ENCODE results near the gene PLA2G2D.

PLA2G2D gene

DNA sequence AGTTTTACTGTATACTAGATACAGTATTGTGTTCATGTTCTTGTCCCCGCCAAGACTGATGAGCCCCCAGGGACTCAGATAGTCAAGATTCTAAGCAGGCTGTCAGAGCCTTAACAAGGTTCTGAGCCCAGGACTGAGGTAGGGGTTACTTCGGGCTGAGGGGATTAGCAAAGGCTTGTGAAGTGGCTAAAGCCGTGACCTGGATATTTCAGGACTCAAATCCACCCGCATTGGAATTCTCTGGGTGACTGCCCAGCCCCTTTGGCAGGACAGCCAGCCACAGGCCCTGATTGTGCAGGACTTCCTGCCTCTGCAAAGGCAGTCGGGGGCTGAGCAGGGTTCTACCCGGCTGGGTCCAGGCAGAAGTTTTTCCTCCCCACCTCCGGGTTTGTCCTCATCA is 49.5 kb downstream of the PLA2G2D start, which contains the start of gene PLA2G5:
TSS of gene PLA2G5 (plus strand) at position 321 of the 400 bp plus-strand sequence. CDS start 14,637 bp downstream, outside the sequence.
- Histone ChIP-seq H3K9ac (ENCODE audit: low read depth, low read length, poor library complexity, severe bottlenecking) (no peak within 1 kb of the TSS), H3K4me2 (ENCODE audit: low read depth, low read length, poor library complexity, severe bottlenecking) (no peak within 1 kb of the TSS), H3K36me3 (ENCODE audit: insufficient read depth, low read length) (no peaks in the 10 kb centered on the region), H4K20me1 (ENCODE audit: insufficient read depth, low read length, poor library complexity, severe bottlenecking) (no peaks in the 10 kb centered on the region), H3F3A (ENCODE audit: low read depth) (no peaks in the 10 kb centered on the region), H3K4me3 (ENCODE audit: low read length, poor library complexity, severe bottlenecking) (no peak within 1 kb of the TSS), H3K79me2 (ENCODE audit: insufficient read depth, low read length) (no peaks in the 10 kb centered on the region), H3K27me3 (ENCODE audit: insufficient read depth, low read length, poor library complexity, severe bottlenecking) (no peaks in the 10 kb centered on the region), H2AFZ (ENCODE audit: low read length) (no peak within 1 kb of the TSS), H3K9me2 (replicated peaks; ENCODE audit: low read depth, low read length) (no peaks in the 10 kb centered on the region), H3K4me1 (ENCODE audit: insufficient read depth, low read length, poor library complexity, severe bottlenecking) (no peaks in the 10 kb centered on the region), H3K9me3 (ENCODE audit: insufficient read depth, low read depth, low read length) (no peaks in the 10 kb centered on the region)
- TF ChIP-seq CTCF (conservative IDR thresholded peaks at IDR 0.05; ENCODE audit: low read length) (no peak), EZH2phosphoT487 (IDR thresholded peaks at IDR 0.05; ENCODE audit: borderline replicate concordance) (no peak)

GRCh38 chr1:20068722-20069121 is 50.6 kb downstream of the PLA2G2D start:
- Histone ChIP-seq H4K20me1 (ENCODE audit: insufficient read depth, low read length, poor library complexity, severe bottlenecking) (no peaks in the 10 kb centered on the region), H3K4me3 (ENCODE audit: low read length, poor library complexity, severe bottlenecking) (no peak overlapping the region), H2AFZ (ENCODE audit: low read length) (no peak overlapping the region), H3F3A (ENCODE audit: low read depth) (no peaks in the 10 kb centered on the region), H3K36me3 (ENCODE audit: insufficient read depth, low read length) (no peaks in the 10 kb centered on the region), H3K79me2 (ENCODE audit: insufficient read depth, low read length) (no peaks in the 10 kb centered on the region), H3K9me3 (ENCODE audit: insufficient read depth, low read depth, low read length) (no peaks in the 10 kb centered on the region), H3K27me3 (ENCODE audit: insufficient read depth, low read length, poor library complexity, severe bottlenecking) (no peaks in the 10 kb centered on the region), H3K9me2 (replicated peaks; ENCODE audit: low read depth, low read length) (no peaks in the 10 kb centered on the region), H3K9ac (ENCODE audit: low read depth, low read length, poor library complexity, severe bottlenecking) (no peak overlapping the region), H3K4me2 (ENCODE audit: low read depth, low read length, poor library complexity, severe bottlenecking) (no peak overlapping the region), H3K4me1 (ENCODE audit: insufficient read depth, low read length, poor library complexity, severe bottlenecking) (no peaks in the 10 kb centered on the region)
- TF ChIP-seq EZH2phosphoT487 (IDR thresholded peaks at IDR 0.05; ENCODE audit: borderline replicate concordance) (no peak), CTCF (conservative IDR thresholded peaks at IDR 0.05; ENCODE audit: low read length) (no peak)

GRCh38 chr1:20063861-20064292 is 55.5 kb downstream of the PLA2G2D start:
- H3F3A ChIP-seq (ENCODE audit: low read depth), result no peaks in the 10 kb centered on the region
- H3K27me3 ChIP-seq (ENCODE audit: insufficient read depth, low read length, poor library complexity, severe bottlenecking), result no peaks in the 10 kb centered on the region
- H3K36me3 ChIP-seq (ENCODE audit: insufficient read depth, low read length), result no peaks in the 10 kb centered on the region
- peaks cover 7% of the 10 kb centered on the region for H3K4me1 ChIP-seq (ENCODE audit: insufficient read depth, low read length, poor library complexity, severe bottlenecking)
- no peak overlapping the region for H2AFZ ChIP-seq (ENCODE audit: low read length)
- no peak for TF ChIP-seq EZH2phosphoT487 (IDR thresholded peaks at IDR 0.05; ENCODE audit: borderline replicate concordance)
- TF ChIP-seq CTCF (conservative IDR thresholded peaks at IDR 0.05; ENCODE audit: low read length), result no peak
- H4K20me1 ChIP-seq (ENCODE audit: insufficient read depth, low read length, poor library complexity, severe bottlenecking), result no peaks in the 10 kb centered on the region
- H3K9me3 ChIP-seq (ENCODE audit: insufficient read depth, low read depth, low read length), result no peaks in the 10 kb centered on the region
- no peak overlapping the region for H3K4me3 ChIP-seq (ENCODE audit: low read length, poor library complexity, severe bottlenecking)
- no peaks in the 10 kb centered on the region for H3K79me2 ChIP-seq (ENCODE audit: insufficient read depth, low read length)
- no peak overlapping the region for H3K9ac ChIP-seq (ENCODE audit: low read depth, low read length, poor library complexity, severe bottlenecking)
- H3K9me2 ChIP-seq (replicated peaks; ENCODE audit: low read depth, low read length), result no peaks in the 10 kb centered on the region
- H3K4me2 ChIP-seq (ENCODE audit: low read depth, low read length, poor library complexity, severe bottlenecking), result no peak overlapping the region
